Stomach (tissue), 4 donors: Measurements from ENCODE around the gene MMP21.

Experiments
- CTCF ChIP-seq, 7 experiments: fragments of 450-650 bp in 4 of 7; fragments of 200-600 bp in 3 of 7; sonication (generic) in 3 of 7; IDR thresholded peaks; one replicate each; pipeline ENCODE4 v1.5.1; 2016 to 2019; ENCODE audit warnings: antibody characterized with exemption in 7 of 7, control low read depth in 2 of 7, mild to moderate bottlenecking in 1 of 7
- POLR2AphosphoS5 ChIP-seq, 3 donors: sonication (generic); formaldehyde crosslinking; IDR thresholded peaks; one replicate each; pipeline ENCODE4 v1.6.1; 2016; ENCODE audit warnings: antibody characterized with exemption in 3 of 3

GRCh38 chr10:125820701-125821100, 45.1 kb upstream of the MMP21 start:
- TF ChIP-seq CTCF (IDR thresholded peaks at IDR 0.05) (no peak), POLR2AphosphoS5 (IDR thresholded peaks at IDR 0.05) (no peak)
